DND-41 (cell line): ENCODE data around the gene TBCE.

Source experiments
- ATAC-seq: fragments of 200-7000 bp; cut with Tn5 transposase; 3 replicates; pipeline ENCODE4 v1.9.1; 2021; ENCODE audit warnings: low read depth; ENCODE audit not compliant: insufficient read depth
- DNase-seq: peaks from one replicate; pipeline ENCODE4 v3.0.0-alpha.2; 2020
- H2AFZ ChIP-seq: 2 replicates; pipeline ENCODE4 v1.6.0; 2012; ENCODE audit warnings: low read depth, low read length
- H3K27ac ChIP-seq: 2 replicates; pipeline ENCODE4 v1.5.1; 2012; ENCODE audit warnings: low read length, inconsistent platforms
- H3K27me3 ChIP-seq: fragments of 200-600 bp; sonication (generic); 2 replicates; pipeline ENCODE4 v1.6.0; 2012; ENCODE audit warnings: low read length, mild to moderate bottlenecking, inconsistent platforms; ENCODE audit not compliant: insufficient read depth, poor library complexity
- H3K36me3 ChIP-seq: 2 replicates; pipeline ENCODE4 v1.5.1; 2012; ENCODE audit warnings: low read length, inconsistent platforms; ENCODE audit not compliant: insufficient read depth
- H3K4me1 ChIP-seq: 2 replicates; pipeline ENCODE4 v1.5.1; 2012; ENCODE audit warnings: mild to moderate bottlenecking, low read length; ENCODE audit not compliant: insufficient read depth
- H3K4me2 ChIP-seq: 2 replicates; pipeline ENCODE4 v1.6.0; 2012; ENCODE audit warnings: mild to moderate bottlenecking, moderate library complexity, low read length, inconsistent platforms; ENCODE audit not compliant: insufficient read depth
- H3K4me3 ChIP-seq, 2 experiments: fragments of 200-600 bp in 1 of 2; shearing (Covaris generic) in 1 of 2; 2 replicates each; pipeline ENCODE4 v1.5.1; 2012 to 2016; ENCODE audit warnings: inconsistent platforms in 2 of 2, low read length in 2 of 2, mild to moderate bottlenecking in 2 of 2, low read depth in 1 of 2, moderate library complexity in 1 of 2
- H3K79me2 ChIP-seq: 2 replicates; pipeline ENCODE4 v1.6.0; 2012; ENCODE audit warnings: low read length, inconsistent platforms; ENCODE audit not compliant: insufficient read depth
- H3K9ac ChIP-seq: 2 replicates; pipeline ENCODE4 v1.6.0; 2012; ENCODE audit warnings: low read depth, mild to moderate bottlenecking, inconsistent platforms, low read length, moderate library complexity
- H3K9me3 ChIP-seq: 2 replicates; pipeline ENCODE4 v1.5.1; 2012; ENCODE audit warnings: low read length, moderate library complexity, mild to moderate bottlenecking, inconsistent platforms; ENCODE audit not compliant: insufficient read depth, severe bottlenecking
- H4K20me1 ChIP-seq: 2 replicates; pipeline ENCODE4 v1.6.0; 2012; ENCODE audit warnings: low read length; ENCODE audit not compliant: insufficient read depth
- EZH2 ChIP-seq: IDR thresholded peaks from 3 replicates; pipeline ENCODE4 v1.6.1; 2012; ENCODE audit warnings: borderline replicate concordance, low read depth, mild to moderate bottlenecking, moderate library complexity, low read length, inconsistent platforms; ENCODE audit not compliant: severe bottlenecking
- TF ChIP-seq, protein P1 (sequence below): IDR thresholded peaks from 2 replicates; pipeline ENCODE4 v1.5.1; 2012; ENCODE audit warnings: borderline replicate concordance, low read length, moderate library complexity, mild to moderate bottlenecking; ENCODE audit not compliant: poor library complexity, severe bottlenecking; ENCODE audit errors: extremely low read depth

Gene TBCE

GRCh38 chr1:235326719-235327558, 40.3 kb upstream of the TBCE start:
- peak overlapping the region; percentile 90 for H3K27ac ChIP-seq
- H4K20me1 ChIP-seq, result peaks cover 55% of the 10 kb centered on the region
- H3K9ac ChIP-seq, result peak overlapping the region; percentile 96
- peak; percentile 48 for DNase-seq
- peaks cover 51% of the 10 kb centered on the region for H3K36me3 ChIP-seq
- ATAC-seq, result 0 out of 3 replicates have a peak, but pooled peaks have one; percentile 0
- H3K4me2 ChIP-seq, result peak overlapping the region; percentile 81
- H3K4me1 ChIP-seq, result peaks cover 67% of the 10 kb centered on the region
- H3K79me2 ChIP-seq, result peaks cover 92% of the 10 kb centered on the region
- peak overlapping the region; percentile 75 for H2AFZ ChIP-seq
- no peaks in the 10 kb centered on the region for H3K27me3 ChIP-seq
- TF ChIP-seq, protein P1, sequence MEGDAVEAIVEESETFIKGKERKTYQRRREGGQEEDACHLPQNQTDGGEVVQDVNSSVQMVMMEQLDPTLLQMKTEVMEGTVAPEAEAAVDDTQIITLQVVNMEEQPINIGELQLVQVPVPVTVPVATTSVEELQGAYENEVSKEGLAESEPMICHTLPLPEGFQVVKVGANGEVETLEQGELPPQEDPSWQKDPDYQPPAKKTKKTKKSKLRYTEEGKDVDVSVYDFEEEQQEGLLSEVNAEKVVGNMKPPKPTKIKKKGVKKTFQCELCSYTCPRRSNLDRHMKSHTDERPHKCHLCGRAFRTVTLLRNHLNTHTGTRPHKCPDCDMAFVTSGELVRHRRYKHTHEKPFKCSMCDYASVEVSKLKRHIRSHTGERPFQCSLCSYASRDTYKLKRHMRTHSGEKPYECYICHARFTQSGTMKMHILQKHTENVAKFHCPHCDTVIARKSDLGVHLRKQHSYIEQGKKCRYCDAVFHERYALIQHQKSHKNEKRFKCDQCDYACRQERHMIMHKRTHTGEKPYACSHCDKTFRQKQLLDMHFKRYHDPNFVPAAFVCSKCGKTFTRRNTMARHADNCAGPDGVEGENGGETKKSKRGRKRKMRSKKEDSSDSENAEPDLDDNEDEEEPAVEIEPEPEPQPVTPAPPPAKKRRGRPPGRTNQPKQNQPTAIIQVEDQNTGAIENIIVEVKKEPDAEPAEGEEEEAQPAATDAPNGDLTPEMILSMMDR, result no peak
- TF ChIP-seq EZH2, result no peak
- H3K9me3 ChIP-seq, result no peaks in the 10 kb centered on the region
- H3K4me3 ChIP-seq, result peak overlapping the region; percentile 40 to 68

DNA sequence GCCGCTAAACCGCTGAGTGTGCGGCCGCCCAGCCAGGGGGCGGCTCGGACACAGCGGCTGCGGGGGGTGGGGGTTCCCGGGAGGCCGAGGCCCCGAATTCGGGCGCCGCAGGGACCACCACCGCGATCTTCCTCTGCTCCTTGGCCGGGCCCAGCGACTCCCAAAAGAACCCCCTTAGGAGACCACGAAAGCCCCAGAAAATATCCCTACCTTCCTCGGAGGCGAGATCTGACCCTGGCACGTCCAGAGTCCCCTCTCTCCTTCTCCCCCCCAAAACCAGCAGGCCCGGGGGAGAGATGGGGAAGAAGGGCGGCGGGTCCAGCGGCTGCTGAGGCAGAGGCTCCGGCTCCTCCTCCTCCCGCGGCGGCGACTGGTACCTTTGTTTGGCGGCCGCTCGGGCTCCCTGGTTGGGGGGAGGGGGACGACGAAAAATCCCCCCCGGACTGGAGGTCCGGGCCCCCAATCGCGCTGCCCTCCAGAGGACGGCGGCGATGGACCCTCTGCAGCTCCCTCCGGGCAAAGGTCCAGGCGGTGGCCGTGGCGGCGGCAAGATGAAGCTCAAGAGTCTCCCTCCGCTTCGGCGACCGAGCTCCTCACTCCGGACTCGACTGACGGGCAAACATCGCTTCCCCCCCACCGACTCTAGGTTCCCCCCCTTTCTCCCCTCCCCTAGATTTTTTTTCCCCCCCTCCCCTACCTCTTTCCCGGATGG, 39.5 kb upstream of the TBCE start, which contains the start of gene ARID4B:
Gene ARID4B (minus strand): TSS at position 621 of the 712 bp plus-strand sequence. CDS start 1,260 bp downstream, outside the sequence.
- Histone ChIP-seq H3K4me1 (peaks cover 67% of the 10 kb centered on the region), H3K4me2 (peak within 1 kb of the TSS; percentile 83), H3K9ac (peak within 1 kb of the TSS; percentile 96), H2AFZ (peak within 1 kb of the TSS; percentile 83), H3K9me3 (no peaks in the 10 kb centered on the region), H3K27me3 (no peaks in the 10 kb centered on the region), H3K36me3 (peaks cover 46% of the 10 kb centered on the region), H3K27ac (peak within 1 kb of the TSS; percentile 97), H3K79me2 (peaks cover 92% of the 10 kb centered on the region), H4K20me1 (peaks cover 52% of the 10 kb centered on the region), H3K4me3 (peak within 1 kb of the TSS; percentile 81)
- no peak for DNase-seq
- TF ChIP-seq EZH2, result no peak
- TF ChIP-seq, protein P1, result no peak
- ATAC-seq, result peak; percentile 4; the same call in 1 of the 3 replicates

DNA sequence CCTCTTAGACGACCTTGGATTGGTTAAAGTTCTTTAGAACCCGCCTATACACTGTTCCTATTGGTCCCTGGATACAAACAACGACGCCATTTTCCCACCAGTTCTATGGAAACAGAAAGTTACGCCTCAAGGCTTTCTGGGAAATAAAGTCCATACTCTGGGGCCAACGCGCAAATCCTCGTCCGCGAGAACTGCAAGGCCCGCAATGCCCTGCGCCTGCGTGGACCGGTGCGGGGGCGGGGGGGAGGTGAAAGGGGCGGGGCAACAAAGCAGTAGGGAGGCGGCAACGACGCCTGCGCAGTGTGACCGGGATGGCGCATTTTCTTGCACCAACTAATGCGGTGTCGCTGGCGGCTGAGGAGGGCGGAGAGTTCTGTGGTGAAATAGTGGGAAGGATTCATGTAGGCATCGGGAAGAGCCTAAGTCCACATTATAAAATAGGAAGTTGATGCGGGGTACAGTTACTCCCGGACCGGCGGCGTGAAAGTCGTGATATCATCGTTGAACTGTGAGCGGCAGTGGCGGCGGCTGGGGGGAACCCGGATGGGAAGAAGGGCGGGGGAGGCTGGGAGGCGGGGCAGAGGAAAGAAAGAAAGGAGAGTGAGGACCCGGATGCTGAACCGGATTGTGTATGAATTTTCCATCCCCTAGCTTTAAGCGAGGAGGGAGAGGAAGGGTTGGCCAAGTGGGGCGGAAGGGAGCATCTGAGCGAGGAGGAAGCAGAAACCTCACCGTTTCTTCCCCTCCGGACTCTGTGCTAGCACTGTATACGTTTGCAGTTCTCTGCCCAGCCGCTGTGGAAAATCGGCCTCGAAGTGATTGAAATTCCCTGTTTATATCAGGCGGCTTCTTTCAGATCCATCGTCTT, 38.7 kb upstream of the TBCE start, which contains the start of gene GGPS1:
Gene GGPS1 (plus strand): TSS at position 300 of the 868 bp plus-strand sequence. CDS start 6,695 bp downstream, outside the sequence.
- peaks cover 62% of the 10 kb centered on the region for H3K4me1 ChIP-seq
- TF ChIP-seq EZH2, result no peak
- TF ChIP-seq, protein P1, result no peak
- peaks cover 50% of the 10 kb centered on the region for H4K20me1 ChIP-seq
- peak within 1 kb of the TSS; percentile 81 for H3K4me3 ChIP-seq
- no peaks in the 10 kb centered on the region for H3K27me3 ChIP-seq
- peaks cover 42% of the 10 kb centered on the region for H3K36me3 ChIP-seq
- H3K27ac ChIP-seq, result peak within 1 kb of the TSS; percentile 97
- peak within 1 kb of the TSS; percentile 83 for H2AFZ ChIP-seq
- ATAC-seq (peak; percentile 87), DNase-seq (peak; percentile 98)
- peaks cover 92% of the 10 kb centered on the region for H3K79me2 ChIP-seq
- H3K9me3 ChIP-seq, result no peaks in the 10 kb centered on the region
- peak within 1 kb of the TSS; percentile 83 for H3K4me2 ChIP-seq
- peak within 1 kb of the TSS; percentile 96 for H3K9ac ChIP-seq
